ENCODE measurements around the gene DCXR.

The DCXR gene

GRCh38 chr17:82070611-82071010 is 33.1 kb upstream of the DCXR start:
- no peak for DNase-seq

- DNase-seq: peak; percentile 44
Measured at GRCh38 chr17:82065638-82066303, 28.3 kb upstream of the DCXR start, which contains the start of gene DUS1L. Gene DUS1L (minus strand): TSS chr17:82065804. CDS start chr17:82065059, 745 bp downstream.

GRCh38 chr17:82065193-82065637 is 27.7 kb upstream of the DCXR start:
- DNase-seq: no peak

GRCh38 chr17:82064433-82065192 is 27.1 kb upstream of the DCXR start:
- no peak for DNase-seq

- no peak for DNase-seq
Measured at GRCh38 chr17:82063424-82064415, 26.2 kb upstream of the DCXR start.

GRCh38 chr17:82062984-82063368 is 25.5 kb upstream of the DCXR start:
- DNase-seq: no peak

GRCh38 chr17:82062076-82062983 is 24.8 kb upstream of the DCXR start:
- DNase-seq: no peak

GRCh38 chr17:82061047-82061925 is 23.8 kb upstream of the DCXR start:
- DNase-seq: no peak

- no peak for DNase-seq
Measured at GRCh38 chr17:82060614-82061013, 23.1 kb upstream of the DCXR start.

GRCh38 chr17:82060001-82060380 is 22.5 kb upstream of the DCXR start:
- no peak for DNase-seq

- DNase-seq: no peak
Measured at GRCh38 chr17:82059272-82060000, 21.9 kb upstream of the DCXR start.

- no peak for DNase-seq
Measured at GRCh38 chr17:82058855-82059249, 21.4 kb upstream of the DCXR start.

- DNase-seq: no peak
Measured at GRCh38 chr17:82058230-82058854, 20.8 kb upstream of the DCXR start.

- DNase-seq: no peak
Measured at GRCh38 chr17:82056729-82057621, 19.5 kb upstream of the DCXR start.

- no peak for DNase-seq
Measured at GRCh38 chr17:82055965-82056728, 18.6 kb upstream of the DCXR start.

GRCh38 chr17:82055023-82055964 is 17.8 kb upstream of the DCXR start:
- DNase-seq: no peak
